ENCODE results near the gene TNS1. TPM values are rescaled to one million over a fixed set of nuclear protein-coding genes. Genes with fewer than 3 reads are reported as not detected.
"Not testable (repeated sequence)": the region's sequence is repeated elsewhere in the genome, so short reads cannot be mapped to it uniquely, and the experiment has no call there.

Gene TNS1
- total RNA-seq = 100 to 1,000 TPM; 168 to 174 TPM

DNA sequence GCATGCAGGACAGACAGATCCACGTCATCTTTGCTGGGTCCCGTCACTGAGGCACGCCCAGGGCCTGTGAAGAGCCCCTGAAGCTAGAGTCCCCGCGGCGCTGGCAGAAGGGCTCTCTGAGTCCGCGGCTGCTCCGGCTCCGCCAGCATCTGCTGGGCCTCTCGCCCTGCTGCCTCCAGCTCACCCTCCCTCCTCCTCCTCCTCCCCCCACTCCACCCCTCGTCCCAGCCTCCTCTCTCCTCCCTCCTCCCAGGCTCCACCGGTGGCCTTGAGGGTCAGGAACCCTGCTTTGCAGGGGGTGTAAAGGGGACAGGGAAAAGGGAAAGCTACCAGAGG, at the start of gene TNS1:
Gene TNS1 (minus strand): TSS at position 151 of the 336 bp plus-strand sequence. CDS start 123 bp downstream, at position 28.
- ATAC-seq (peak; percentile 63), DNase-seq (peak; percentile 74 to 86 (median 82))
- H3K27me3 ChIP-seq = no peaks in the 10 kb centered on the region
- H3K36me3 ChIP-seq (replicated peaks in 1 of 2; ENCODE audit: insufficient read depth in 1 of 2, low read depth in 2 of 2) = no peaks in the 10 kb centered on the region
- H3K4me3 ChIP-seq = peak within 1 kb of the TSS; percentile 23 to 46
- 15% methylated on average over 7 to 12 of the region's 13 CpGs for WGBS, 2 donors
- TF ChIP-seq POLR2A (IDR thresholded peaks at IDR 0.05) (peak; percentile 85 to 86 (median 86)), CTCF (IDR thresholded peaks at IDR 0.05) (no peak)
- peaks cover 60% of the 10 kb centered on the region for H3K4me1 ChIP-seq
- no peaks in the 10 kb centered on the region for H3K9me3 ChIP-seq
- H3K27ac ChIP-seq = peak within 1 kb of the TSS; percentile 76 to 94 (median 90)
- intact Hi-C loops (cut with DNase I) = no loop called here

DNA sequence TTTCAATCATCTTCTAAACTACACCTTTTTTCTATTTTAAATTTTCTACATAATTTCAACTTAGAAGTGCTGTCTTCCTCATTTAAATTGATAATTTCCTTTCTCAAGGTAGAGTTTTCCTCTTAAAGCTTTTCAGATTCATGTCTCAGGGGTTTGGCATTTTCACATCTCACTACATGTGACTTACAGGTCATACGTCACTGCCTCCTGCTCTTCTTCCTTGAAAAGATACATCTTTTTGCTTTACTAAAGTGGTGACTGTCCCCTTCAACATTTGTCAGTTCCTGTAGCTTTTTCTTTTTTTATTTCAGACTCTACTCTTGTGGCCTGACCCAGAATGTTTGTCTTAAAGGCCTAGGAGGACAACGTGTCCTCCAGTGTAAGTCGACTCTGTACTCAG, 49.1 kb upstream of the TNS1 start:
- Histone ChIP-seq H3K27ac (no peak overlapping the region), H3K9me3 (no peaks in the 10 kb centered on the region), H3K4me3 (no peak overlapping the region), H3K36me3 (replicated peaks in 1 of 2; ENCODE audit: insufficient read depth in 1 of 2, low read depth in 2 of 2) (no peaks in the 10 kb centered on the region), H3K27me3 (no peaks in the 10 kb centered on the region), H3K4me1 (no peaks in the 10 kb centered on the region)
- no peak for ATAC-seq
- WGBS, 2 donors = 82 to 94% methylated on average over 3 of the region's 3 CpGs
- intact Hi-C loops (cut with DNase I) = no loop called here
- no peak for DNase-seq
- TF ChIP-seq POLR2A (IDR thresholded peaks at IDR 0.05) (no peak), CTCF (IDR thresholded peaks at IDR 0.05) (no peak)

DNA sequence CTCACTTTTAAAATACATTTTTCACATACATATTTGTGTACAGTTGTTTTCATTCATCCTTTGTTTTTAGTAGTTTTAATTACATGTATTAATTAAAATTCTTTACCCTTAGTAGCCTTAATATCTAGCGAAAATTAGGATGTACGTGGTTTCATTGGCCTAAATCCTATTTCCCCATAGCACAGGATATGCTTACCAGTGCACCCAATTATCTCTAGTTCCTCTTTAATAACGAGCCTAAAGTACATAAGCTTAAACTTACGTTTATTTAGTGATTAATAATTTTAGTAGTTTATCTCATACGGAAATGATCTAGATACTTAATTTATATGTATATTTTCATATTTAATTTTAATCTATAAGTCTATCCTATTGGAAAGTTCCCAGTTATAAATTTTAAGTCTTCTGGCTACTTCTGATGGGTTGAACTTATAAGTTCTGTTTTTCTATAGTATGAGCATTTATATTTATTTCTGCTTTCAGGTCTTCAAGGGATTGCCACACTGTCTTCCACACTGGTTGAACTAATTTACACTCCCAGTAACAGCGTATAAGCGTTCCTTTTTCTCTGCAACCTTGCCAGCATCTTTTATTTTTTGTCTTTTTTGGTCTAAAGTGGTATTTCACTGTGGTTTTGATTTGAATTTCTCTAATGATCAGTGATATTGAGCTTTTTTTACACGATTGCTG, 44.9 kb upstream of the TNS1 start:
- intact Hi-C loops (cut with DNase I) = no loop called here
- TF ChIP-seq CTCF (IDR thresholded peaks at IDR 0.05) = no peak
- 68 to 76% methylated on average over 8 of the region's 8 CpGs for WGBS, 2 donors
- no peaks in the 10 kb centered on the region for H3K27me3 ChIP-seq
- H3K4me3 ChIP-seq = no peak overlapping the region
- H3K4me1 ChIP-seq = no peaks in the 10 kb centered on the region
- no peaks in the 10 kb centered on the region for H3K36me3 ChIP-seq (replicated peaks in 1 of 2; ENCODE audit: insufficient read depth in 1 of 2, low read depth in 2 of 2)
- H3K9me3 ChIP-seq = no peaks in the 10 kb centered on the region
- ATAC-seq (no peak), DNase-seq (no peak)
- peak overlapping the region in 1 of 4 donors; percentile 54 for H3K27ac ChIP-seq

- Histone ChIP-seq H3K27ac (peak overlapping the region in 1 of 4 donors; percentile 54), H3K36me3 (replicated peaks in 1 of 2; ENCODE audit: insufficient read depth in 1 of 2, low read depth in 2 of 2) (no peaks in the 10 kb centered on the region), H3K27me3 (no peaks in the 10 kb centered on the region), H3K9me3 (no peaks in the 10 kb centered on the region), H3K4me1 (no peaks in the 10 kb centered on the region), H3K4me3 (no peak overlapping the region)
- intact Hi-C loops (cut with DNase I) = no loop called here
- TF ChIP-seq CTCF (IDR thresholded peaks at IDR 0.05) (no peak), POLR2A (IDR thresholded peaks at IDR 0.05) (no peak)
- no peak for ATAC-seq
- DNase-seq = peak in 1 of 4 donors; percentile 31
- 72 to 79% methylated on average over 4 of the region's 4 CpGs for WGBS, 2 donors
Measured at GRCh38 chr2:218046238-218046637, 43.4 kb upstream of the TNS1 start.

DNA sequence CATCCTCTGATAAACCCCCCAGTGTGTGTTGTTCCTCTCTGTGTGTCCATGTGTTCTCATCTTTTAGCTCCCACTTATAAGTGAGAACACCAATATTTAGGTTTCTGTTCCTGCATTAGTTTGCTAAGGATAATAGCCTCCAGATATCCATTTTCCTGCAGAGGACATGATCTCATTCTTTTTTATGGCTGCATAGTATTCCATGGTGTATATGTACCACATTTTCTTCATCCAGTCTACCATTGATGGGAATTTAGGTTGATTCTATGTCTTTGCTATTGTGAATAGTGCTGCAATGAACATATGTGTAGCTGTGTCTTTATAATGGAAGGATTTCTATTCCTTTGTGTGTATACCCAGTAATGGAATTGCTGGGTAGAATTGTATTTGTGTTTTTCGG, 41.8 kb upstream of the TNS1 start:
- 96 to 100% methylated on average over 1 of the region's 1 CpG for WGBS, 2 donors
- H3K27ac ChIP-seq, ATAC-seq: not testable (repeated sequence)

More for the DNA sequence above, 41.8 kb upstream of the TNS1 start:
- H3K9me3 ChIP-seq; H3K27me3 ChIP-seq; H3K36me3 ChIP-seq (replicated peaks in 1 of 2; ENCODE audit: insufficient read depth in 1 of 2, low read depth in 2 of 2); H3K4me3 ChIP-seq; DNase-seq; H3K4me1 ChIP-seq; intact Hi-C loops (cut with DNase I): not testable (repeated sequence)
